ENCODE data around the gene LRRC57. TPM values are rescaled to one million over a fixed set of nuclear protein-coding genes. Genes with fewer than 3 reads are reported as not detected.

LRRC57 gene
- total RNA-seq, result 14.0 TPM
- long read RNA-seq, transcript LRRC57-202 (6 exons, 2,384 nt), result major isoform, 9 of 13 reads
- long read RNA-seq, partial matches to known transcripts, result 0 of 13 reads
- long read RNA-seq, other reads (novel, unspliced or antisense), result 4 of 13 reads

DNA sequence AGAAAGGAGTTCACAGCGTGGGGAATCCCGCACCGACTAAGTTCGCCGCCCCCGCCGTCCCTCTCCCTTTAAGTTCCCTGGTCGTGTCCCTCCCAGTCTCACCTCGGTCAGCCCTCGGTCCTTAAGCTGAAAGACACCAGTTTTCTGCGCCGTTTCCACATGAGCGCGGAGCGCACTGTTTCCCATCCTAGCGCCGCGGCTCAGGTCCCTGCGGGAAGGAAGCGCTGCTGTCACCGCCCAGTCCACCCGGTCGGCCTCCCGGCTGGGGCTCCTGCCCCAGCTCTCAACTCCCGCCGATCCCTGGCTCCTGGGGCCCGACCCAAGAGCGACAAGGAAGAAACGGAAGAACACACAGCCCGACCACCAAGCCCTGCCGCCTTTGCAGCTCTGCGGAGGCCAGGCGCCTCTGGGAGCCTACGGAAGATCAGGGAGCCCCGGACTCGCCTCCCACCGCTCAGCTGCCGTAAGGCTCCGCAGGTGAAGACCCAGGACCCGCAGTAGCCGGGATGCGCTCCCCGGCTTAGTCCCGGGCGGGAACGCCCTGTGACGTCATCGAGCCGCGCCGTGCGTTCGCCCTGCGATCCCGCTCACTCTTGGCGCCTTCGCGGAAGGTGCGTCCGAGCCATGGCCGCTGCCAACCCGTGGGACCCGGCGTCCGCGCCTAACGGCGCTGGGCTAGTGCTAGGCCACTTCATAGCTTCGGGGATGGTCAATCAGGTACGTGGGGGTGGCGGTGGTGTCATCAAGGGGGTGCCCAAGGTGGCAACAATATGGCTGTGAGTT, at the start of gene LRRC57, which contains the start of gene HAUS2:
LRRC57 (minus strand) TSS at position 545 of the 783 bp plus-strand sequence; CDS start at position 186, 359 bp downstream.
HAUS2 (plus strand) TSS at position 590 of the 783 bp plus-strand sequence; CDS start at position 625, 35 bp downstream.
- ATAC-seq (peak; percentile 97), DNase-seq (peak; percentile 94)
- intact Hi-C loops (cut with micrococcal nuclease), result loop anchor here (10.0 kb wide), 1 partner anchor 96 kb away; no protein-coding TSS in a partner anchor

DNA sequence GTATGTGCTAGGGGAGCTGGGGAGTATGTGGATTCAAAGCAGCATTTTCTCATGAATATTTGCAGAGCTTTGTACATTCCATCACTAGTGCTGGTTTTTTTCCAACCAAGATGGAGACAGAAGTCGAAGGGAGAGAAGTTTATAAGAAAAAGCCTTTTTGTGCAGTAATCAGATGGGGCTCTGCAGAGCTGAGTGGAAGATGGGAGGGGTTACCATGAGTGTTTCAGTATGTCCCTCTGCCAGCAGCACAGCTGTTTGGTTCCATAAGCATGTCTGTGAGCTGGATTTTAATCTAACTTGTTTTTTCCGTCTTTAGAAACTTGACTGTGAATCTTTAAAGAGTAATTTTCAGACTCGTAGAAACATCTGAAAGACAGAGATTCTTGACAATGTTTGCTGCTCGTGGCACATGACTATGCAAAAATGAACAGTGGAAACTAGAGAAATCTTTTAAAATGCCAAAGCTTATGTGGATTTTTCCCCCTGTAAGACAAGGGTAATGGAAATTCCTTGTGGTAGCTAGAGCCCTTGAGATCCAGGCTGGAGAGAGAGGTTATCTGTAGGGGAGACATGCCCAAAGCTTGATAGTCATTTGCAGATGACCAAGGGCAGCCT, 47.1 kb upstream of the LRRC57 start:
- intact Hi-C loops (cut with micrococcal nuclease), result no loop called here
- DNase-seq, result peak; percentile 53
- ATAC-seq, result peak; percentile 63

DNA sequence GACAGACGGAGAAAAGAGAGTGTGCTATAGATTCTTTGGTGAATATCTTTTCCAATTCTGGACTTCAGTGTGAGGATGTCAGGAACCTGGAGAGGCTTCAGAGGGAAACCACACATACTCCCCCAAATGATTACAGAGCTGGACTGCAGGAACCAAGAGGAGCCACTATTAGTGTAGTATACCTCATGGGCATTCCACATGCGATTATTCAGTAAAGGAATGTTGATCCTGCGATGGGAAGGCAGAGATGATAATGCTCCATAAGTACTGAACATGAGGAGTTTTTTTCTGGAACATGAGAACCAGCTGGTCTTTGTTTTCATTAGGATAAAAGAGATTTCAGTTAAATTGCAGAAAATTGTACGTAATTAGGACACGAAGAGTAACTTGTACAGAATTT, 45.5 kb upstream of the LRRC57 start:
- no peak for DNase-seq
- no peak for ATAC-seq
- intact Hi-C loops (cut with micrococcal nuclease), result no loop called here

DNA sequence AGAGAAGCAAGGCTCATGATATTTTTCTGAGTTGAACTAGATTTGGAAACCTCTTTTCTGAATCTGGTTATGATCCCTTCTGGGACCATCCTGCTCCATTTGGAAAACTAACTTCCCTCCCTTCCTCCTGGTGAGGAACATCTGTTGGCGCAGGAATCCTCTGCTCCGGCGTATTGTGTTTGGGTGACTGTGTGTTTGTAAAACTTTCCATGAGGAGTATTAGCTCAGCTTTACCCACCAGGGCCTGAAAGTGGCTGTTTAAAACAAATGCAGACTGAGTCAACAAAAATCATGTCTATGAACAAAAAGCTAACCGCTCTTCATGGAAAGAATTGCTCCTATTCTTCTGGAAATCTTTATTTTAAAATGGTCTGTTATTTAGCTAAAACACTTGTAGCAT, 44.5 kb upstream of the LRRC57 start:
- intact Hi-C loops (cut with micrococcal nuclease), result no loop called here
- DNase-seq (peak; percentile 55), ATAC-seq (peak; percentile 89)

DNA sequence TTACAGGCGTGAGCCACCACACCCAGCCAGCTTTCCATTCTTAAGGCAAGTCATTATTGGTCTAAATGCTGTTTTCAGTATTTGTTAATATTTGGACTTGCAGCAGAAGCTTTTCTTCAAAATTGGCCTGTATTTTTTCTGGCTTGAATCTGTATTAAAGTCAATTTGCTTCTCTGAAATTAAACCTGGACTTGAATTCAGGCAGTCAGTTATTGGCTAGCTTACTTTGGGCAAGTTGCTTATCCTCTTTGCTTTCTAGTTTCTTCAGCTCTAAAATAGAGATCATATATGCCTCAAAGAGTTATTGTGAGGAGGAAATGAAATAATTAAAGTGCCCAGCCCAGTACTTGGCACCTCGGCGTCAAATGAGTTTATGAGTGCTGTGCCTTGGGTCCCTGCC, 44.1 kb upstream of the LRRC57 start:
- ATAC-seq, result peak; percentile 24
- no peak for DNase-seq
- intact Hi-C loops (cut with micrococcal nuclease), result no loop called here

DNA sequence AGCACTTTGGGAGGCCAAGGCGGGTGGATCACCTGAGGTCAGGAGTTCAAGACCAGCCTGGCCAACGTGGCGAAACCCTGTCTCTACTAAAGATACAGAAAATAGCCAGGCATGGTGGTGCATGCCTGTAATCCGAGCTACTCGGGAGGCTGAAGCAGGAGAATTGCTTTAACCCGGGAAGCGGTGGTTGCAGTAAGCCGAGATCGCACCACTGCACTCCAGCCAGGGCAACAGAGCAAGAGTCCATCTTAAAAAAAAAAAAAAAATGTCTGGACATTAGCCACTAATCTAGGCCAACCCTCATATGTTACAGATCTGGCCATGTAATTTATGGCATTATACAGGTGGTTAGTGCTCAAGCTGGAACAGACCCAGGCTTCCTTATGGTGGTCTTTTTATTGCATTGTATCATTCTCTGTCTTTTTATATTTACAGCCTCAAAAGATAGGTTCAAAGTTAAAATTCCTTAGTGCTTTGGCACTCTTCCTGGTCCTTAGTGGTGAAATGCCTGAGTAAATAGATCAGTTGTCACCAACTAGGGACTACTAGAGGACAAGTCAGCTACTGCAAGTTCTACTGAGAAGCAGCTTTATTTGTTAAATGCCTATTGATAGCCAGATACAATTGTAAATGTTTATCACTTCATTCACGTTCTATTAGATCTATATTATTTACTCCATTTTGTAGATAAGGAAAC, 42.8 kb upstream of the LRRC57 start:
- ATAC-seq, result peak; percentile 18
- DNase-seq, result no peak
- intact Hi-C loops (cut with micrococcal nuclease), result no loop called here

- intact Hi-C loops (cut with micrococcal nuclease), result no loop called here
- ATAC-seq (no peak), DNase-seq (no peak)
These were observed 42.1 kb upstream of the LRRC57 start for GRCh38 chr15:42590619-42591237.

DNA sequence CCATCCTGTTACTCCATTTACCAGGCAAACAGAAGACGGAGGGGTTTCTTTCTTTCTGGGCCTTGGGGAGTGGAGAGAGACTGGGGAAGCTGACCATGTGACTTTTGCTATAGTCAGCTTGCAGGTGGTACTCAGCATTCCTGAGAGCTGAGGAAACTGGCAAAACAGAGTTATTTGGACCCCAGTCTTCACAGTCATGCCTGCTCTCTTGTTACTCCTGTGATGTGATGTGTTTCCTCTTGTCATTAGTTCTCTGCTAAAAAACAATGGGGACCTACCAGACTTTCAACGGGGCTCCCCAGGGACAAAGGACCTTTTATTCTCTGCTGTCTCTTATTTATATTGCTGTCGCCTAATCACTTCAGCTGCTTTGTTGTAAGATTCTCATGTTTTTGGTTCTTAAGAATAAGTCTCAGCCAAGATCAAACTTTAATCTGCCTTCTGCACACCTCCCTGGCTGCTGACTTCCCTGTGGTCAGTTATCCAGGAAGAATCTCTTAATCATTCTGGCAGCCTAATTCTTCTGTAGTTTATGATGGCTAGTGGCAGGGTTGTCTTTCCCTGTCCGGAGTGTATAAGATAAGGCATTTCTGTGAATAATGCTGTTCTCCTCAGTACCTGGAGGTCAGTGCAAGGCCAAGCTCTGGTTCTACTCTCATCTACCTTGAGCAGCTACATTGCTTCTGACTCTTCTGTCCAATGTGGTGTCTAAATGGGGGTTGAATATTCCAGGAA, 35.6 kb upstream of the LRRC57 start:
- ATAC-seq, result no peak

DNA sequence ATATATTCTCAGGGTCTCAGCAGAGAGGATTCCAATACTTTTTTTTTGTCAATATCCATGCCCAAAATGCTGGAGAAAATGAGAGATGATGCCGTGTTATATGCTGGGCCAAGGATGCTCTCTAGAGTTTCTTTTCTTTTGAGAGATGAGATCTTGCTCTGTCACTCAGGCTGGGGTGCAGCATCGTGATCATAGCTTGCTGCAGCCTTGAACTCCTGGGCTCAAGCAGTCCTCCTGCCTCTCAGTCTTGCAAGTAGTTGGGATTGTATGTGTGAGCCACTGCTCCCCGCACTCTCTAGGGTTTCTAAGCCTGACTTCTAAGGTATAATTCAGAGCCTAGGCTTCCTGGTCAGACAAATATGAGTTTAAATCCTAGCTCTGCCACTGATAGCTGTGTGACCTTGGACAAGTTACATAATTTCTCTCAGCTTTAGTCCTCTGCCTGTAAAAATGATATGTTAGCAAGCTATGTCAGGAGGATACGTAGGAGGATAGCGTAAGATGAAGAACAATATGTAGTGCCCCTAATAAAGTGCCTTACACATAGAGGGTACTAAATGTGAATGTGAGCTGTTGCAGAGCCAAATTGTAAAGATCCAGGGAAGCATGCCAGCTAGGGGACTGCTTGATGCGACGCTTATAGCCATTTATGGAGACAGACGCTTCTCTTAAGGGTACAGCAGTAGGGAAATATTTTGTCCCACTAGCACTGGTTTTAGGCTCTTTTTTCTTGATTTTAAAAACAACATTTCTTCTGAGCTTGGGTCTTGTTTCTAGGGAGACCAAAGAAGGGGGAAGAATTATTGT, 34.2 kb upstream of the LRRC57 start:
- intact Hi-C loops (cut with micrococcal nuclease), result loop anchor here (10.0 kb wide), 1 partner anchor 72 kb away; no protein-coding TSS in a partner anchor
- ATAC-seq, result peak; percentile 11
- no peak for DNase-seq

More for the DNA sequence above, 35.6 kb upstream of the LRRC57 start:
- intact Hi-C loops (cut with micrococcal nuclease), result loop anchor here (10.0 kb wide), 1 partner anchor 71 kb away; no protein-coding TSS in a partner anchor
- no peak for DNase-seq

GRCh38 chr15:42581272-42581730, 32.7 kb upstream of the LRRC57 start:
- DNase-seq (peak; percentile 94), ATAC-seq (peak; percentile 93)
- intact Hi-C loops (cut with micrococcal nuclease), result loop anchor here (10.0 kb wide), 1 partner anchor 74 kb away; no protein-coding TSS in a partner anchor

- intact Hi-C loops (cut with micrococcal nuclease), result no loop called here
- no peak for ATAC-seq
- no peak for DNase-seq
These were observed 30.5 kb upstream of the LRRC57 start for GRCh38 chr15:42578984-42579537.

GRCh38 chr15:42577514-42578031, 29.0 kb upstream of the LRRC57 start:
- intact Hi-C loops (cut with micrococcal nuclease), result no loop called here
- DNase-seq (no peak), ATAC-seq (no peak)

DNA sequence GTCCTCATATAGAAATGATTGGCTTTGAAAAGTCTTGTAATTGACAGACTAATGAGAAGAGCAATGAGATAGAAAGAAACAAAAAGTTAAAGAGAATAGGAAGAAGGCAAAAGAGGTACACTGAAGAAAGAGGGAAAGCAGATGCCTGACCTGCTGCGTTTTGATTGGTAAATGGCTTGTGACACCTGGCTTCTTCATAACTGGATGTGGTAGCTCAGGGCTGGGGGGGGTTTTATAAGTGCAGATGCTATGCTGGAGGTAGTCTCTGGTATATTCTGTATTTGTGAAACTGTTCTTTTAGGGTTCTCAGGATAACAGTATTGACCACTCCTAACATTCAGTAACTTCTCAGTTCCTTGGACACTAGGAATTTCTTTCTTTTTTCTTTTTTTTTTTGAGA, 28.2 kb upstream of the LRRC57 start:
- ATAC-seq (no peak), DNase-seq (no peak)
- intact Hi-C loops (cut with micrococcal nuclease), result no loop called here

GRCh38 chr15:42576040-42576594, 27.5 kb upstream of the LRRC57 start:
- ATAC-seq, result no peak

GRCh38 chr15:42575188-42576039, 26.8 kb upstream of the LRRC57 start, which contains the start of gene STARD9:
Gene STARD9, plus strand, starts transcription at chr15:42575606. Its CDS starts 110 bp downstream, at chr15:42575716.
- DNase-seq, result peak; percentile 99
- peak; percentile 94 for ATAC-seq
- intact Hi-C loops (cut with micrococcal nuclease), result no loop called here

More at GRCh38 chr15:42576040-42576594, 27.5 kb upstream of the LRRC57 start:
- DNase-seq, result no peak
- intact Hi-C loops (cut with micrococcal nuclease), result no loop called here

DNA sequence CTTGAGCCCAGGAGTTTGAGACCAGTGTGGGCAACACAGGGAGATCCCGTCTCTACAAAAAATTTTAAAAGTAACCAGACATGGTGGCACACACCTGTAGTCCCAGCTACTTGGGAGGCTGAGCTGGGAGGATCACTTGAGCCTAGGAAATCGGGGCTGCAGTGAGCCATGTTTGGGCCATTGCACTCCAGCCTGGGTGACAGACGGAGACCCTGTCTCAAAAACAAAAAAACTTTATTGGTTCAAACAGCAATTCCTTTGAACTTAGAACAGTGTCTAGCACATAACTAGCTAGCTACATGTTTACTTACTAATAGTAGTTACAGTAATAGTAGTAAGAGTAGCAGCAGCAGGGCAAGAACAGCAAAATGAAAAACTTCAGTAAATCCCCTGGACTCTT, 10.1 kb upstream of the LRRC57 start:
- intact Hi-C loops (cut with micrococcal nuclease), result no loop called here
- ATAC-seq, result no peak
- no peak for DNase-seq
